ENCODE data around the gene XPR1. TPM values are rescaled to one million over a fixed set of nuclear protein-coding genes. Genes with fewer than 3 reads are reported as not detected.

Gene XPR1
- total RNA-seq, 1 donor, result 25.7 TPM

GRCh38 chr1:180862305-180862704, 230.5 kb downstream of the XPR1 start:
- Histone ChIP-seq H3K4me1 (ENCODE audit: insufficient read depth, low read length) (peaks cover 6% of the 10 kb centered on the region), H3K27me3 (ENCODE audit: insufficient read depth, low read length) (no peaks in the 10 kb centered on the region), H4K20me1 (ENCODE audit: insufficient read depth, low read length) (no peaks in the 10 kb centered on the region), H3K27ac (ENCODE audit: low read depth, low read length) (no peak overlapping the region), H3K4me3 (ENCODE audit: insufficient read depth, low read length) (no peak overlapping the region), H3K4me2 (ENCODE audit: insufficient read depth, low read length) (no peak overlapping the region), H3K36me3 (ENCODE audit: insufficient read depth, low read length) (peaks cover 8% of the 10 kb centered on the region), H3K9me3 (ENCODE audit: low read depth, low read length) (no peaks in the 10 kb centered on the region), H2AFZ (ENCODE audit: low read length) (no peak overlapping the region), H3K79me2 (ENCODE audit: insufficient read depth, low read length) (no peaks in the 10 kb centered on the region)
- no peak for TF ChIP-seq CTCF (IDR thresholded peaks at IDR 0.05; ENCODE audit: extremely low read depth, low read depth, low read length)
- DNase-seq (ENCODE audit: insufficient read length, low spot score, missing footprints), result no peak

GRCh38 chr1:180863158-180863775, 231.4 kb downstream of the XPR1 start:
- peak; percentile 70 for TF ChIP-seq CTCF (IDR thresholded peaks at IDR 0.05; ENCODE audit: extremely low read depth, low read depth, low read length)
- no peaks in the 10 kb centered on the region for H3K79me2 ChIP-seq (ENCODE audit: insufficient read depth, low read length)
- H2AFZ ChIP-seq (ENCODE audit: low read length), result no peak overlapping the region
- peaks cover 8% of the 10 kb centered on the region for H3K36me3 ChIP-seq (ENCODE audit: insufficient read depth, low read length)
- peaks cover 6% of the 10 kb centered on the region for H3K4me1 ChIP-seq (ENCODE audit: insufficient read depth, low read length)
- DNase-seq (ENCODE audit: insufficient read length, low spot score, missing footprints), result peak; percentile 53
- no peaks in the 10 kb centered on the region for H3K9me3 ChIP-seq (ENCODE audit: low read depth, low read length)
- no peaks in the 10 kb centered on the region for H4K20me1 ChIP-seq (ENCODE audit: insufficient read depth, low read length)
- H3K27ac ChIP-seq (ENCODE audit: low read depth, low read length), result no peak overlapping the region
- H3K4me3 ChIP-seq (ENCODE audit: insufficient read depth, low read length), result no peak overlapping the region
- H3K27me3 ChIP-seq (ENCODE audit: insufficient read depth, low read length), result no peaks in the 10 kb centered on the region
- H3K4me2 ChIP-seq (ENCODE audit: insufficient read depth, low read length), result no peak overlapping the region

- Histone ChIP-seq H3K9me3 (ENCODE audit: low read depth, low read length) (no peaks in the 10 kb centered on the region), H3K79me2 (ENCODE audit: insufficient read depth, low read length) (no peaks in the 10 kb centered on the region), H4K20me1 (ENCODE audit: insufficient read depth, low read length) (no peaks in the 10 kb centered on the region), H3K27ac (ENCODE audit: low read depth, low read length) (no peak overlapping the region), H3K4me2 (ENCODE audit: insufficient read depth, low read length) (no peak overlapping the region), H3K27me3 (ENCODE audit: insufficient read depth, low read length) (no peaks in the 10 kb centered on the region), H3K4me3 (ENCODE audit: insufficient read depth, low read length) (no peak overlapping the region), H2AFZ (ENCODE audit: low read length) (no peak overlapping the region), H3K4me1 (ENCODE audit: insufficient read depth, low read length) (peaks cover 3% of the 10 kb centered on the region), H3K36me3 (ENCODE audit: insufficient read depth, low read length) (no peaks in the 10 kb centered on the region)
- peak; percentile 53 for TF ChIP-seq CTCF (IDR thresholded peaks at IDR 0.05; ENCODE audit: extremely low read depth, low read depth, low read length)
- no peak for DNase-seq (ENCODE audit: insufficient read length, low spot score, missing footprints)
Observed at GRCh38 chr1:180881806-180882509, 250.1 kb downstream of the XPR1 start.

- no peaks in the 10 kb centered on the region for H3K79me2 ChIP-seq (ENCODE audit: insufficient read depth, low read length)
- H3K4me2 ChIP-seq (ENCODE audit: insufficient read depth, low read length), result no peak overlapping the region
- no peak for TF ChIP-seq CTCF (IDR thresholded peaks at IDR 0.05; ENCODE audit: extremely low read depth, low read depth, low read length)
Observed at GRCh38 chr1:180884588-180885300, 252.9 kb downstream of the XPR1 start.

More at GRCh38 chr1:180884588-180885300, 252.9 kb downstream of the XPR1 start:
- DNase-seq (ENCODE audit: insufficient read length, low spot score, missing footprints), result no peak
- H3K36me3 ChIP-seq (ENCODE audit: insufficient read depth, low read length), result no peaks in the 10 kb centered on the region
- H4K20me1 ChIP-seq (ENCODE audit: insufficient read depth, low read length), result no peaks in the 10 kb centered on the region
- H2AFZ ChIP-seq (ENCODE audit: low read length), result no peak overlapping the region
- peaks cover 3% of the 10 kb centered on the region for H3K4me1 ChIP-seq (ENCODE audit: insufficient read depth, low read length)
- H3K4me3 ChIP-seq (ENCODE audit: insufficient read depth, low read length), result no peak overlapping the region
- no peaks in the 10 kb centered on the region for H3K9me3 ChIP-seq (ENCODE audit: low read depth, low read length)
- H3K27ac ChIP-seq (ENCODE audit: low read depth, low read length), result no peak overlapping the region
- H3K27me3 ChIP-seq (ENCODE audit: insufficient read depth, low read length), result no peaks in the 10 kb centered on the region
